ENCODE results near the gene CPT1B.
"Not testable (repeated sequence)": the region's sequence is repeated elsewhere in the genome, so short reads cannot be mapped to it uniquely, and the experiment has no call there.

Gene CPT1B

GRCh38 chr22:50609599-50609998, 31.4 kb upstream of the CPT1B start:
- DNase-seq (ENCODE audit: low read depth) = no peak

GRCh38 chr22:50608996-50609395, 30.8 kb upstream of the CPT1B start:
- DNase-seq (ENCODE audit: low read depth) = no peak

GRCh38 chr22:50608058-50608840, 30.0 kb upstream of the CPT1B start:
- not testable (repeated sequence) for DNase-seq (ENCODE audit: low read depth)

GRCh38 chr22:50607659-50608020, 29.4 kb upstream of the CPT1B start:
- no peak for DNase-seq (ENCODE audit: low read depth)

GRCh38 chr22:50606946-50607658, 28.9 kb upstream of the CPT1B start:
- no peak for DNase-seq (ENCODE audit: low read depth)

GRCh38 chr22:50606165-50606945, 28.1 kb upstream of the CPT1B start:
- DNase-seq (ENCODE audit: low read depth) = no peak

GRCh38 chr22:50605613-50606074, 27.4 kb upstream of the CPT1B start:
- DNase-seq (ENCODE audit: low read depth) = no peak

- DNase-seq (ENCODE audit: low read depth) = no peak
These were observed 26.9 kb upstream of the CPT1B start for GRCh38 chr22:50605002-50605612.

GRCh38 chr22:50604256-50605001, 26.2 kb upstream of the CPT1B start:
- DNase-seq (ENCODE audit: low read depth) = no peak

- no peak for DNase-seq (ENCODE audit: low read depth)
These were observed 25.5 kb upstream of the CPT1B start for GRCh38 chr22:50603511-50604255.

- DNase-seq (ENCODE audit: low read depth) = no peak
These were observed 24.1 kb upstream of the CPT1B start for GRCh38 chr22:50602338-50602700.

GRCh38 chr22:50601669-50602337, 23.6 kb upstream of the CPT1B start:
- DNase-seq (ENCODE audit: low read depth) = no peak

GRCh38 chr22:50600967-50601668, 22.9 kb upstream of the CPT1B start:
- DNase-seq (ENCODE audit: low read depth) = no peak

GRCh38 chr22:50600538-50600937, 22.3 kb upstream of the CPT1B start, which contains the start of gene MAPK8IP2:
Gene MAPK8IP2 (plus strand): TSS chr22:50600793. CDS start chr22:50600819, 26 bp downstream.
- no peak for DNase-seq (ENCODE audit: low read depth)

- no peak for DNase-seq (ENCODE audit: low read depth)
These were observed 21.7 kb upstream of the CPT1B start for GRCh38 chr22:50599816-50600455.

GRCh38 chr22:50597097-50597496, 18.9 kb upstream of the CPT1B start:
- DNase-seq (ENCODE audit: low read depth) = no peak

GRCh38 chr22:50595189-50595588, 17.0 kb upstream of the CPT1B start:
- DNase-seq (ENCODE audit: low read depth) = no peak

GRCh38 chr22:50587407-50587806, 9.2 kb upstream of the CPT1B start:
- no peak for DNase-seq (ENCODE audit: low read depth)

- DNase-seq (ENCODE audit: low read depth) = no peak
These were observed 8.2 kb upstream of the CPT1B start for GRCh38 chr22:50586416-50586815.
